ENCODE data around the gene CGB7.

- no peak for TF ChIP-seq POLR2AphosphoS5 (IDR thresholded peaks at IDR 0.05; ENCODE audit: low read depth, low read length)
- no peak for TF ChIP-seq POLR2A (IDR thresholded peaks at IDR 0.05; ENCODE audit: low read depth, low read length)
- no peak for TF ChIP-seq TAF1 (IDR thresholded peaks at IDR 0.05; ENCODE audit: low read depth, low read length)
Measured at GRCh38 chr19:49042177-49042576, 15.4 kb downstream of the CGB7 start.
